Tibial nerve (tissue), 4 donors: ENCODE results near the gene HOXA4. TPM values are rescaled to one million over a fixed set of nuclear protein-coding genes. Genes with fewer than 3 reads are reported as not detected.

Source experiments
- DNase-seq, 2 donors: peaks; one replicate each; pipeline ENCODE4 v3.0.0-alpha.2; 2019; ENCODE audit warnings: low spot score in 2 of 2
- H3K27ac ChIP-seq, 4 donors: fragments of 200-600 bp; sonication (generic) in 3 of 4; one replicate each; pipeline ENCODE4 v1.5.1; 2017 to 2019; ENCODE audit warnings: mild to moderate bottlenecking in 1 of 4
- H3K27me3 ChIP-seq, 2 donors: fragments of 200-600 bp; sonication (generic) in 1 of 2; one replicate each; pipeline versions ENCODE4 v1.5.1 to v1.6.0; 2017 to 2019
- H3K36me3 ChIP-seq, 3 donors: fragments of 200-600 bp; sonication (generic); one replicate each; pipeline ENCODE4 v1.5.1; 2018 to 2019
- H3K4me1 ChIP-seq, 4 donors: fragments of 200-600 bp; sonication (generic) in 3 of 4; one replicate each; pipeline ENCODE4 v1.5.1; 2017 to 2019
- H3K4me3 ChIP-seq, 4 donors: fragments of 200-600 bp; sonication (generic) in 3 of 4; one replicate each; pipeline ENCODE4 v1.5.1; 2017 to 2019; ENCODE audit warnings: mild to moderate bottlenecking in 1 of 4, moderate library complexity in 1 of 4
- H3K9me3 ChIP-seq, 4 donors: fragments of 200-600 bp; sonication (generic) in 3 of 4; one replicate each; pipeline ENCODE4 v1.5.1; 2017 to 2019
- EP300 ChIP-seq, 2 donors: sonication (generic); formaldehyde crosslinking; IDR thresholded peaks; one replicate each; pipeline ENCODE4 v1.6.1; 2017; ENCODE audit warnings: antibody characterized with exemption in 2 of 2, mild to moderate bottlenecking in 1 of 2
- POLR2A ChIP-seq, 2 donors: fragments of 450-650 bp; IDR thresholded peaks; one replicate each; pipeline ENCODE4 v1.6.1; 2017; ENCODE audit warnings: antibody characterized with exemption in 2 of 2, mild to moderate bottlenecking in 2 of 2, moderate library complexity in 2 of 2
- WGBS, 2 donors: methylation state at CpG; one replicate each; pipeline ENCODE4 v1.1.5; 2018; 5-methylcytosine and 5-hydroxymethylcytosine counted together
- total RNA-seq, 4 donors: library from RNA; depleted of rRNA; stranded (reverse); fragments of >200 nt; gene quantifications; one replicate each; pipeline ENCODE4 v1.1.0, GENCODE V29; 2016
- TF ChIP-seq, protein P1 (sequence below), 5 experiments: fragments of 200-600 bp in 3 of 5; fragments of 450-650 bp in 2 of 5; sonication (generic) in 3 of 5; IDR thresholded peaks; one replicate each; pipeline ENCODE4 v1.5.1; 2016 to 2019; ENCODE audit warnings: antibody characterized with exemption in 5 of 5, mild to moderate bottlenecking in 3 of 5, moderate library complexity in 2 of 5

HOXA4 gene
- total RNA-seq, 4 donors from 2014 or later = 4.4 to 6.3 (median 4.7) TPM

DNA sequence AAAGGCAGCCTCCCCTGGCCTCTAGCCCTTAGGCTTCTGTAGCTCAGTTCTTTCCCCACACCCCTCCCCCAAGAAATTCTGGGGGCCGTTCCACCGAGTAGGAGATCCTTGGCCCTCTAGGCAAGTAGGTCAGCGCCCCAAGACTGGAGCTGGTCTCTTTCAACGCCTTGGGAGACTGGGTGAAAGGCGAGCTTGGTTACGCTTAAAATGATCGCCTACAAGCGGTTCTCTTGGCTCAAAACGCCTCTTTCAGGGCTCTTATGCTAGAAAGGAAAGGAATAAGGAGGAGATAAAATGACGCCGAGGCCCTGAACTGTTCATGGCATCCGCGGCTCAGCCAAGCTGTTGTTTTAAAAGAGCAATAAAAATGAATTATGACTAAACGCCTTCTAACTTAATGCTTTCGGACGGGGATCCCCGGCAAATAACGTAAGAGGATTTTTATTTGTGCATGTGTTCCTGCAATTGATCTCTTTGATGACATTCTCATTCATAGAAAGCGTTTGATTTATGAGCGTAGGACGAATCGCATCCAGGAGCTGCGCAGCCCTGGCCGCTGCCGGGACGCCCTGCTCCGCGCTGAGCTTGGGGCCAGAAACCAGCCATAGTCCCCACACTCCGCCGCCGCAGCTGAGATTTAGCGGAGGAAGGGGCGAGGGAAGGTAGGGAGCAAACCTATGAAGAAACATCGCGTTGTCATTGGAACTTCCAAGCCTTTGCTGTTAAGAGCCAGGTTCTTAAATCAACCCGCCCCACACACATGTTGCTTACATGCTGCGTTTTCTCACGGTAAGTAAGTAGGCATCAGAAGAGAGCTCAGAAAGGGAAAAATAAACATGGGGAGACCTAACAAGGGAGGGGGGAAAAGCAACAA, 31.7 kb downstream of the HOXA4 start:
- Histone ChIP-seq H3K27me3 (peaks cover 0 to 86% of the 10 kb centered on the region in 2 donors), H3K27ac (peak overlapping the region; percentile 11 to 87 (median 65)), H3K36me3 (no peaks in the 10 kb centered on the region), H3K4me1 (peaks cover 0 to 80% (median 9%) of the 10 kb centered on the region in 4 donors), H3K9me3 (no peaks in the 10 kb centered on the region), H3K4me3 (peak overlapping the region; percentile 3 to 94 (median 24))
- no peak for DNase-seq
- TF ChIP-seq EP300 (IDR thresholded peaks at IDR 0.05) = peak in 1 of 2 donors; percentile 28
- TF ChIP-seq POLR2A (IDR thresholded peaks at IDR 0.05) = no peak
- WGBS, 2 donors = 38 to 42% methylated on average over 38 of the region's 38 CpGs

DNA sequence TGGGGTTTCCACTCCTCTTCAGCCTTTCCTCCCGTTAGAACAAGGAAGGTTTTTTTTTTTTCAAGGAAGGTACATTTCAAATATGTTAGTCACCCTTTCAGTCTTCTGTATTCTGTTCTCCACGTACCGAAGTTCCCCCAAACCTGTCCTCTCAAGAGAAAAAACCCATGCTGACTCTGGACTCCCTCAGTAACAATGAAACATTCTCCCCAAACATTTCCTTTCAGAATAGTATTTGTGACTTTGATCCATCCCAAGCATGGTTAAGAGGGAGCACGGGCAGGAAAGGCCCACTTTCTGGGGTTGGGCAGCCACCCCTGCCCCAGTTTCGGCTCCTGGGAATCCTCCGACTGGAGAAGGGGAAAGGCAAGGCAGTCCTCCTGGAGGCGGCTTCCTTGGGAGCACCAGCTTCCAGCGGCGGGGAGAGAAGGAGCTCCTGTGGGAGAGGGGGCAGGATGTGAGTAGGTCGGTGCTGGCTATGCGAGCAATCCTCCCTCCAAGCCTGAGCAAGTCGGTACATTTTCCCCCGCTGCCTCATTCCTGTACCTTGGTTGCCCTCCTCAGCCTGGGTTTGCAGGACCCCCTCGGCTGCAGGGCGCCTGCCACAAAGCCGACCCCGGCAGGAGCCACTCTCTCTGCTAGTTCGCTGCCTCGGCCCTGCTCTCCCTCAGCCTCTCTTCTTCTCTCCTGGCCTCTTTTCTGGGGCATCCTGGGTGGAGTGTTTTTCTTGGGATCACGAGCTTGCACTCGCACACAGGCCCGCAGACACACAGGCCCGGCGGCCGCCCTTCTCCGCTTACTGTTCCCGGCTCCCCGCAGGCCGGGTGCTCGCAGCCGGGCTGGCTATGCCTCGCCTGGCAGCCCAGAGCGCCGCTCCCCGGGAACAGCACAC, 32.6 kb downstream of the HOXA4 start:
- no peaks in the 10 kb centered on the region for H3K9me3 ChIP-seq
- WGBS, 2 donors = 33 to 34% methylated on average over 35 of the region's 35 CpGs
- peak overlapping the region; percentile 11 to 87 (median 65) for H3K27ac ChIP-seq
- H3K4me1 ChIP-seq = peaks cover 0 to 76% (median 9%) of the 10 kb centered on the region in 4 donors
- TF ChIP-seq, protein P1, sequence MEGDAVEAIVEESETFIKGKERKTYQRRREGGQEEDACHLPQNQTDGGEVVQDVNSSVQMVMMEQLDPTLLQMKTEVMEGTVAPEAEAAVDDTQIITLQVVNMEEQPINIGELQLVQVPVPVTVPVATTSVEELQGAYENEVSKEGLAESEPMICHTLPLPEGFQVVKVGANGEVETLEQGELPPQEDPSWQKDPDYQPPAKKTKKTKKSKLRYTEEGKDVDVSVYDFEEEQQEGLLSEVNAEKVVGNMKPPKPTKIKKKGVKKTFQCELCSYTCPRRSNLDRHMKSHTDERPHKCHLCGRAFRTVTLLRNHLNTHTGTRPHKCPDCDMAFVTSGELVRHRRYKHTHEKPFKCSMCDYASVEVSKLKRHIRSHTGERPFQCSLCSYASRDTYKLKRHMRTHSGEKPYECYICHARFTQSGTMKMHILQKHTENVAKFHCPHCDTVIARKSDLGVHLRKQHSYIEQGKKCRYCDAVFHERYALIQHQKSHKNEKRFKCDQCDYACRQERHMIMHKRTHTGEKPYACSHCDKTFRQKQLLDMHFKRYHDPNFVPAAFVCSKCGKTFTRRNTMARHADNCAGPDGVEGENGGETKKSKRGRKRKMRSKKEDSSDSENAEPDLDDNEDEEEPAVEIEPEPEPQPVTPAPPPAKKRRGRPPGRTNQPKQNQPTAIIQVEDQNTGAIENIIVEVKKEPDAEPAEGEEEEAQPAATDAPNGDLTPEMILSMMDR (IDR thresholded peaks at IDR 0.05) = no peak
- TF ChIP-seq POLR2A (IDR thresholded peaks at IDR 0.05) (no peak), EP300 (IDR thresholded peaks at IDR 0.05) (no peak)
- H3K4me3 ChIP-seq = peak overlapping the region; percentile 3 to 94 (median 24)
- H3K36me3 ChIP-seq = no peaks in the 10 kb centered on the region
- H3K27me3 ChIP-seq = peaks cover 0 to 78% of the 10 kb centered on the region in 2 donors
- DNase-seq = no peak

DNA sequence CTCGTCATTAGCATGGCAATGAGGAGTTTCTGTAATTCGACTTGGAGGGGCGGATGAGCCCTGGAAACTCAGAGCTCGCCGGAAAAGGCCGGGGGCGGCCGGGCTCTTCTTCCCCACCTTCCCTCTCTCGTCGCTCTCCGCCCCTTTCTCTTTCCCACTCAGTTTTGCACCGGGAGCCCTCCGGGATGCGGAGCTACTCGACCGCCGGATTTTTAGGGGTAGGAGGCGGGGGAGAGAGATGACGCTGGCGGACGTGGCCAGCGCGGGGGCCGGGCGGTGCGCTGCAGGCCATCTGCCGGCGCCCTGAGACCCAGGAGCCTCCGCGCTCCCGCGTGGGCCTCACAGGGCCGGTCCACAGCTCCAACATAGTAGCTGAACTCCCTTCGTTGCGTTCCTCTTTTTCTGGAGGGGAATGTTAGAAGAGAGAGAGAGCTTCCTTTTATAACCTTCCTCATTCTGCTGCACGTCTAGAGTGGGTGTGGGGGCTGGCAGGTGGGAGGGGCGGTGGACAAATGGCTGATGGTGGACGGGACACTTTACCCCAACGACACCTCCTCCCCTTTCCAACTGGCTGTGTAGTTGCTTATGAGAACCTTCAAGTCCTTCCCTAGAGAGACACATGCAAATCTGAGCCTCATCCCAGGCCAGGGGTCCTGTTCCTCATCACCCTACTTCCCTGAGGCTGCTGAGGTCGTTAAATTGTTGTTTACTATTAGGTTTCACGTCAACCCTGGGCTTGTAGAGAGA, 33.6 kb downstream of the HOXA4 start:
- peaks cover 0 to 68% (median 9%) of the 10 kb centered on the region in 4 donors for H3K4me1 ChIP-seq
- DNase-seq = no peak
- 1 to 3% methylated on average over 41 of the region's 41 CpGs for WGBS, 2 donors

DNA sequence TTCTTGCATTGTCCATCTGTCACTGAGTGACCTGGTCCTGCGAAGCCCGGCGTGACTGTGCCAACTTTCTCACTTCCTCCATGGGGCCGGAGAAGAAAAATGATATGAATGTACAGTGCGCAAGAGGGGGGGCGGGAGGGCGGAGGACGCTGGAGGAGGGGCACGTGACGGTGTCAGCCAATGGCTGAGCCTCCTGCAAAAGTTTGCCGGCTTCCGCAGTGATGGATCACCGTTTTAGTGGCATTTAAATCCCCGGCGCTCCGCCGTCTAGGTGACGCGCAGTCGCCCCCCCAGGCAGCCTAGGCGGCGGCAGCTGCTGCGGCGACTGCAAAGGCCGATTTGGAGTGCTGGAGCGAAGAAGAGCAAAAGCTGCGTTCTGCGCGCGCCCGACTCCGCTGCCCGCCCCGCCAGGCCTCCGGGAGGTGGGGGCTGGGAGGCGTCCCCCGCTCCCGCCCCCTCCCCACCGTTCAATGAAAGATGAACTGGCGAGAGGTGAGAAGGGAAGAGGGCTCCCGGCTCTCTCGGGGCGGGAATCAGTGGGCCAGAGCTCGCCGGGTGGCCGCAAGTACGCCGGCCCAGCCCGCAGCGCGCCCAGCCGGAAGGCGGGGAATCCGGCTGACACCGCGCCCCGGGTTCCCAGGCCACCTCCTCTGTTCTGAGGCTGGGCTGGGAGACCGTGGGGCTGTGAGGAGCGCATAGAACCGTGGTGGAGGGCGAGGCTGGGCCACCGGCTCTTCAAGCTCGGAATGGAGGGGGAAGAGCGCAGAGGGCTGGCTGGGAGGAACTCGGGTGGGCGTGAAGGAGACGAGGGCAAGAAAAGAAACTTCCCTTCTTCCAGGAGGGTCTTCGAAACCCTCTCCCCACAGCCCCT, 34.4 kb downstream of the HOXA4 start, which contains the start of gene HOXA1:
Gene HOXA1 (minus strand): TSS at position 104 of the 871 bp plus-strand sequence. CDS start 88 bp downstream, at position 16.
- 0 to 1% methylated on average over 47 to 55 of the region's 68 CpGs for WGBS, 2 donors
- Histone ChIP-seq H3K27ac (peak within 1 kb of the TSS; percentile 61 to 87 (median 74)), H3K9me3 (no peaks in the 10 kb centered on the region), H3K27me3 (peaks cover 0 to 73% of the 10 kb centered on the region in 2 donors), H3K36me3 (no peaks in the 10 kb centered on the region), H3K4me3 (peak within 1 kb of the TSS; percentile 51 to 94 (median 86)), H3K4me1 (peaks cover 0 to 61% (median 7%) of the 10 kb centered on the region in 4 donors)
- peak in 1 of 2 donors; percentile 66 for DNase-seq
- peak in 1 of 2 donors; percentile 73 for TF ChIP-seq EP300 (IDR thresholded peaks at IDR 0.05)
- peak; percentile 23 to 45 for TF ChIP-seq POLR2A (IDR thresholded peaks at IDR 0.05)
- TF ChIP-seq, protein P1 (IDR thresholded peaks at IDR 0.05) = no peak

More for the DNA sequence above, 33.6 kb downstream of the HOXA4 start:
- H3K27ac ChIP-seq = peak overlapping the region; percentile 61 to 87 (median 74)
- no peaks in the 10 kb centered on the region for H3K36me3 ChIP-seq
- TF ChIP-seq EP300 (IDR thresholded peaks at IDR 0.05) = peak in 1 of 2 donors; percentile 10
- TF ChIP-seq, protein P1 (IDR thresholded peaks at IDR 0.05) = no peak
- H3K27me3 ChIP-seq = peaks cover 0 to 73% of the 10 kb centered on the region in 2 donors
- no peaks in the 10 kb centered on the region for H3K9me3 ChIP-seq
- peak overlapping the region; percentile 51 to 94 (median 86) for H3K4me3 ChIP-seq
